SIG-M5 treated with dmso at 0.1 percent for 504 hours (cell line): ENCODE measurements around the gene IGF1.

Experiments
- DNase-seq: peaks from one replicate; lab custom pipeline; 2025; ENCODE audit not compliant: unreplicated experiment; lab: John Stamatoyannopoulos, UW

Gene IGF1

DNA sequence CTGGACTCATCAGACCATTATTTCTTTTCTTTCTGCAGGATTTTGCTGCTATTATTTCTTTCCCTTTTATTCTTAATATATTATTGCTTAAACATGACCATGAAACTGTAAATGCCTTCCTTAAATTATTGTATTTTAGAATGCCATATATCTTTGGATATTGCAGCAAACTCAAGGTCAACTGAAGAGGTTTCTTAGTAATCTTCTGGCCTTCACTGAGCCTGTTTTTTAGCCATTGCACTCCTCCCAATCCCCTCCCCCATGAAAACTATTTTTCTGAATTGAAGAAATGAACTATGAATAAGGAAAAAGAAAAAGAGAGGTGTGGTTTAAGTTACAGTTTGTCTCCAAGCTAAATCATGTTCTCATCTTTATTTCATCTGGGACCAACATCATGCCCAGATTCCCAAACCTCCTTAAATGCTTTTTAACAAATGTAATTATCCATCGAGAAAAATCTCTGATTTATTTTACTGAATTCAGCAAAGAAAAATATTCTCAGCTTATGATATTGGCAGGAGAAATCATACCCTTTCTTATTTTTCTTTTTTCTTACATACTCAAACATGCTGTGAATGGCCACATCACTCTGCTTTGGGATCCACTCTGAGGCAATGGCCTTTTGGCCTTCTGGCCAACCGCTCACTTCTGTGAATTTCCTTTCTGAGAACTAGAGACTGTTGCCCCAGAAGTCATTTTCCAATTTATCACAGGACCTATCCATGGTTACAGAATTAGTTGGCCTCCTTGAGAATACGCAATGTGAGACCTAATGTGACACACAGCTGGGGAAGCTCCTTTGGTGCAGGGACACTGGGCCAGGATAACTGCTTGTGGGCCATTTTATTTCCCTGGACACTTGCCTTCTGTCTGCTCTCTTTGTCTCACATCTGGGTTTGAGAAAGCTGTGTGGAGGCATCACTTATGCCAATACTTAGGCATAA lies 50.9 kb downstream of the IGF1 start:
- DNase-seq = no peak

- DNase-seq = no peak
These were observed 52.8 kb downstream of the IGF1 start for GRCh38 chr12:102427543-102427941.

- peak; percentile 17 for DNase-seq
These were observed 53.5 kb downstream of the IGF1 start for GRCh38 chr12:102426599-102427542.

DNA sequence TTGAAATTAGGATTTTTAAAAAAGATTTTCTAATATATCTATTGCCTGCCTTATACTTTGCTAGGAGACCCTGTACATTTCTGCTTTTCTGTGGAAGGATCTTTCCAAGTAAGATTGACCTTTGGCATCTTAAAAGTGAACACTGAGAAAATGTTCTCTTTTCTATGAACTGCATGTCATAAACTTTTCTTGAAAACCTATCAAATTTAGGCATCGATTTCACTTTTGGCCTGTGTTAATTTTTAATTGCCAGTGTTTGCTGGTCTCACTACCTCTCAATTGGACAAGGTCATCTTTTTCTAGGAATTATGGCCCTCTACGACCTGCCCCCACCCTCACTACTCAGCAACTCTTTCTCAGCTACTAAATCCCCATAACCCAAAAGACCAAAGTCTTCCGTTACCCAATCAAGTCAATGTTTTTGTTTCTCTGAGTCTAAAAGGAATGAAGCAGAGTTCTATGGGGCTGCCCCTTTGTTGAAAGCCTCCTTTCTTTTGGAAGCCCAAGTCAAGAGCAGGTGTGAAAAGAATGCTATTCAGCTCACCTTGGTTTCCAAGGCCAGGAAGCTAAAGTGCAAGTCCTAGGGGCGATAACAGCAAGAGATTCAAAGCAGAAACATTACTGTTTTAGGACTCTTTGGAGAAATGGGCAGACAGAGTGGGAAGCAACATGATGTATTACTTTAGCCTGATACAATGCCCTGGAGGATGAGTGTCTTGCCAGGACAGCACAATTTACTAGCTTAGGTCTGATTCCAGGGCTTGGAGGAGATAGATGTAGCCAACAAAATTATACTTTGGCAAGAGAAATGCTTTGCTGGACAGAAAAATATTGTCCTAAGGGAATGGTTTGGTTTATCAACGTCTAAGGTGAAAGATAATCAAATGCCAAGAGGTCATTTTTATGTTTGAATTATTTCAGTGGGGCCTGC lies 55.0 kb downstream of the IGF1 start:
- DNase-seq = no peak

DNA sequence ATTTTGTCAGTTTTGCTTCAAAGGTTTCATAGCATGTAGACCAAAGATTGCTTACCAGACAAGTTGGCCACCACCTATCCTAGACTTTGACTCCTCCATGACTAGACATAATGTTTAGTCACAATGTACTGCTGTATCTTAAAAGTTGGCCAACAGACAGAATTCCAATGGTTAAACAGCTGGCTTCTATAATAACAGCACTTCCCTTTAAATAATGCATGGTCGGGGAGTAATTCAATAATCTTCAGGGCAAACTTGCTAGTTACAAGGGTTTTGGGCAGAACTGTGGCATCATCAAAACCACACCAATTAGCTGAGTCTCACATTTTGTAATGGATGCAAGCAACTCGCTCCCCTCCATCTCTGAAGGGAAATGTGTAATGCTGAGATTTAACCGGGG lies 56.9 kb downstream of the IGF1 start:
- DNase-seq = no peak

DNA sequence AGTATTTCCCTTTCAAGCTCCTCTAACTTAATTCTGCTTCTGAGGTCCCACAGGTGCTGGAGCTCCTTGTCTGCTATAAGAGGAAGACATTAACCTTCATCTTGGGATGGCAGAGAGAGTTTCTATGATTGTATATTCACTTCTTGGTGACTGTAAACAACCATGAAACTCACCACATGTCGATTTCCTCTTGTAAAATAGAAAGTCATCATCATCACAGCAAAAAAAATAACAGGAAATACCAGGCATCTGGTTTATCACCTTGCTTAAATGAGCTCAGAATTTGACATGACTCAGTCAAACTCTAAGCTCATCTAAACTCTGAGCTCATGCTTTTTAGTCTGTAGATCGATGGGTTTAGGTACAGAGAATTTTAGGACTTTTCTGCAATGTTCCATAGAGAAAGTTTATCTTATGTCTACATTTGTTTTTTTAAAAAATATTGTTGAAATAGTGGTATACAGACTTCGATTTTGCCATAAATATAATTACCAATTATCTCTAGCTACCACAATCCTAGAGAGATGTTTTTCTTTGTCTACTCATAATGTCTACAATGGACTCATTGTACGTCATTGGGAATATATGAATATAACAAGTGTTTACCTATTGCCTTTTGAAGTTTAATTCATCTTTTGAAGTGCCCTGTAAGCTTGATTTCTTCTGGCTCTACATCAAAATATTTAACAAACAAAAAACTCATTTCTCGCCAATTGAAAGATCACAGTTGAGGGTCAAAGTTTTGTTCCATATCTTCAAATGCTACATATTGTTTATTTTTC lies 58.4 kb downstream of the IGF1 start:
- no peak for DNase-seq

DNA sequence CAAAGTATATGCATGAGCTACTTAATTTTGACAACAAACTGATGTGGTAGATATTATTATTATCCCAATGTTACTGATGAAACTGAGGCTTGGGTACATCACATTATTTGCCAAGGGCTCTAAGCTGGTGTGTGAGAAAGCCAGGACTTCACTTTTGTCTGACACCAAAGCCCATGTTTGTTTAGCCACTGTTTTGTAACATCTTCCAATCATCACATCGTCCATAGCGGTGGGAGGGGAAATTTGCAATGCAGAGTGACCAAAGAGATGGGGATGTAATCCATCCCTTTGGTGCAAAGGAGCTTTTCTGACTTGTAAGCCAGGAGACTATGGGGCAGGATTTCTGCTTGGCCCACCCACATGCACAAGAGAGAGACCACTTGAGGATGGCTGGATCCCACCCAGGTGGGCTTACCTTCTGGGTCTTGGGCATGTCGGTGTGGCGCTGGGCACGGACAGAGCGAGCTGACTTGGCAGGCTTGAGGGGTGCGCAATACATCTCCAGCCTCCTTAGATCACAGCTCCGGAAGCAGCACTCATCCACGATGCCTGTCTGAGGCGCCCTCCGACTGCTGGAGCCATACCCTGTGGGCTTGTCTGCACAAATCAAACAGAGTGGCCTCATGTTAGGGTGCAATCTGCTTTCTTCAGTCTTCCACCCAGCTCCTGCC lies 61.1 kb downstream of the IGF1 start:
- no peak for DNase-seq

DNA sequence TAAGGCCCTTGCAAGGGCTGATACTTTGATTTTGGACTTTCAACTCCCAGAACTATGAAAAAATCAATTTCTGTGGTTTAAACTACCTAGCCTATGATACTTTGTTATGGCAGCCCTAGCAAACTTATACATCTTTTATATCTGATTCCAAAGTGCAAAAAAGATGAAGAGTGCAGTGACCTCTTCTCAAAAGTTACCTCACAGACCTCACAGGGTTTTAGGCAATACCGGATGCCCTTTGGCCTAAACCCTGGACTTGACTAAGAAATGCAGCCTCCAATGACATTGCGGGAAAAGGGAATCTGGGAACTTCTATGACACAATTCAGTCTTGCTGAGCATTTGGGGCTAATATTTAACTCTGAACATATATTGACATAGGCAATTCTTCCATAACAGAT lies 63.3 kb downstream of the IGF1 start:
- no peak for DNase-seq

- no peak for DNase-seq
These were observed 64.8 kb downstream of the IGF1 start for GRCh38 chr12:102415515-102415914.

GRCh38 chr12:102413396-102413795 lies 67.0 kb downstream of the IGF1 start:
- no peak for DNase-seq

GRCh38 chr12:102410511-102410910 lies 69.9 kb downstream of the IGF1 start:
- no peak for DNase-seq

DNA sequence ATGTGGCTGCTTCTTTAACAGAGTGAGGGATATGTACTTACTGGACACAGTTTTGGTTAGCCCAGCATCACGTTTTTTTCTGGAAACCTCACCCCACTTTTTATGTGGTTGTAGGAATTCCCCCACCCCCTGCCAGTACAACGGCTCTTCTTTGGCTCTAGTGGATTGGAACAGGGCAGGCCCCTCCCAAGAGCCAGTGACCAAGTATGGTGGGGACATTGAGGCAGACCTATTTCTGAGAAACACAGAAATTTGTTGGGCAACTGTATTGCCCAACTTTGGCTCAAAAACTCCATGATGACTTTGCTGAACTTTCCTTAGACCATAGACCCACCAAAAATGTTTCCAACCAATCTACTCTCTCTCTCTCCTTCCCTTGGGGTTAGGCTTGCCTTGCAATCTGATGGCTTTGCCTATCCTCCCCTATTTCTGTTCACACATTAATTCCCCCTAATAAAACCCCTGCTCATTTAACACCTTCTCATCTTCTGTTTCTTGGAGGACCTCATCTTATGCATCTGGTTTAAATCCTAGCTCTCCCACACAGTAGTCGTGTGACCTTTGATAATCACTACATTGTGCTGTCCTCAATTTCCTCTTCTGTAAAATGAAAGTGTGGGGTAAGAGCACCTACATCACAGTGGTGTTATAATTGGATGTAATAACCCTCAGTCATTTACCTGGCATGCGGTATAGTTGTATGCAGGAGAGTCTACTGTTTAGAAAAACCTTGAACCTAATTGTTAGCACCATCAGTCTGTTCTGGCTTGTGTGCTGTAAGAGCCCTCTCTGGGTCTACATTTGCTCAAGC lies 71.7 kb downstream of the IGF1 start:
- no peak for DNase-seq

DNA sequence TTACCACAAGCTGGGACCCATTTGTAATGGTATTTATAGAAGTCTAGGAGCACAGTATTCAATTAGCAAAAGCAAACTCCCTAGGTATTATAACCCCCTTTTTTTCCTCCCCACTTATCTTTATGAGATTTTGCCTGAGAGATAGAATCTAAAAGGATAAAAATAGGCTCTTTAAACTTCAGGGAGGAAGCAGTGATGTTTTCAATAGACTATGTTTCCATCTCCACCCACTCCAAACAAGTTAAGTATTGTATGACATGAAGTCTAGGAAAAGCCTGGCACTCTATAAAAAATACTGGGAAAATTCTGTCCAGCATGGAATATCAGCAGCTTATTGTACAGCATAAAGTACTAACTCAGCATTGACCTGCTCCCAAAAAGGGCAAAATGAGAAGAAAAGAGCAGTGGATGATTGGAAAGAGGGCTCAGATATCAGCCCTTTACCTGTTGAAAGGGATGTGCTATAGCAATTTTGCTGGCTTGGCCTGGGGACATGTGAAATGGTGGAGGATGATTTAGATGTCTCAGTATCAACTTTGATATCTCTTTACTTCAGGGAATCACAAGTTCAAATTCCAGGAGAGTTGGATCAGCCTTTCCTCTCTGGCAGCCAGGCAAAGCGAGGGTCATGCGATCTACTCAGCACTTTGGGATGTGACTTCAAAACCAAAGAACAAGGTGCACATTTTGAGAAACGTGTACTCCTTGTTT lies 72.4 kb downstream of the IGF1 start:
- no peak for DNase-seq

DNA sequence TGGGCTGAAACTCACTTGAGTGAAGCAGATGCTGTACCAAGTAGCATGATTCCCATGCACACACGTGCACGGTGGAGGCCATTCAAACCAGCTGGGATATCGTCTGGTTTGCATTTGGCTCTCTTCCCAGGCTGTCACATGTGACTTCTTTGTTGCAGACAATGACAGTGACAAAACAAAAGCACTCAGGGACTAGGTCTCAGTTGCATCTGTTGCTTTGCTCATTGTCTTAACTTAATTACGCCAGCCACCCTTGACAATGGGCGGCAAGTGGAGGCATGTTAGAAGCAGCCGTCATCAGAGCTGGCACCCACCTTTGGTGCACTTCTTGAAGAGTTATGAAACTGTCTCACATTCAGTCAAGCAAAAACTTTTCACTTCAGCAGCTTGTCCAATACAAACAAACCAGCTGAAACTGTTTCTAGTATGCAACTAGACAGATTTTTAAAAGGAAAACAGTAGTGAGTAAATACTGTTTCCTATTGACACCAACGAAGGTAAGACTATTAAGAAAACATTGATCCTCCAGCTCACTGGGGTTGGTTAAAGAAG lies 74.3 kb downstream of the IGF1 start:
- DNase-seq = no peak

DNA sequence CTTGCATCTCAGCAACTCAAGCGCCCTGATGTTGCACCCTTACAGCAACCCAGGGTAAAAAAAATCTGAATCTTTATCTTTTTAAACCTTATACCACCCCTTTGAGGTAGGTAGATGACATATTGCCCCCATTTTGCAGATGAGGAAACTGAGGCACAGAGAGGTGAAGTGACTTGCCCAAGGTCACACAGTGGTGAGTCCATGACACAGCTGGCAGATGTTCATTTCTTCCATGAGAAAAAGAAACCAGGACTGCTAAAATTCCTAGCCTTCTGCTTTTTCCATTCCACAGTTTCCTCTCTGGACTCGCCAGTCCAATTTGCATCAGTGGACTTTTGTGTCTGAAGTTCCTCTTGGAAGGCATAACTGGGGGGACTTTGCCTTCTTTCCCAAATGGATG lies 79.3 kb downstream of the IGF1 start:
- DNase-seq = no peak

GRCh38 chr12:102399653-102400052 lies 80.7 kb downstream of the IGF1 start:
- DNase-seq = no peak

DNA sequence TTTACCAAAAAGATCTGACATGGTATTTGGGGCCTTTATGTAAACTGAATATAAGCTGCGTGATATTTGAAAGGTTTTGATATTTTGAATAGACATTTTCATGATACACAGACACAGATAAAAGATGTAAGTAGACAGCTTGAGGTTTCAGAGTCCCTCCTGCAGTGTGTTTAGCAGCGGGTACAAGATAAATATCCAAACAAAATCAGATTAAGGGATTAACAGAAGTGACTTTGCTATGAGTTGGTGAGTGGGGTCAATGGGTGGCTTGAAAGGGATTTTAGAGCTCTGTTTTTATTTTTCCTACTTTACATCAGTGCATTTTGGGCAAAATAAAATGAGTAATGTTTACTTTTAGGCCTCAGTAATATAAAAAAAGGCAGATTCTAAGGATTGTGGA lies 84.1 kb downstream of the IGF1 start:
- DNase-seq = no peak

GRCh38 chr12:102394200-102394599 lies 86.2 kb downstream of the IGF1 start:
- no peak for DNase-seq
